Muscle layer of duodenum (tissue), 2 donors: ENCODE results near the gene PPP2R5C.

Experiments used
- H3K27ac ChIP-seq: one replicate; pipeline ENCODE4 v1.7.0; 2013; ENCODE audit warnings: mild to moderate bottlenecking, low read length
- H3K27me3 ChIP-seq: one replicate; pipeline ENCODE4 v1.7.0; 2013; ENCODE audit warnings: low read depth, mild to moderate bottlenecking, control low read depth, low read length
- H3K36me3 ChIP-seq, 2 donors: one replicate each; pipeline ENCODE4 v1.7.0; 2013; ENCODE audit warnings: low read length in 2 of 2, control low read depth in 1 of 2, mild to moderate bottlenecking in 1 of 2; ENCODE audit not compliant: insufficient read depth in 2 of 2, control insufficient read depth in 1 of 2
- H3K4me1 ChIP-seq, 2 donors: one replicate each; pipeline ENCODE4 v1.7.0; 2013; ENCODE audit warnings: low read length in 2 of 2, mild to moderate bottlenecking in 2 of 2, control low read depth in 1 of 2, moderate library complexity in 1 of 2; ENCODE audit not compliant: insufficient read depth in 2 of 2, control insufficient read depth in 1 of 2
- H3K4me3 ChIP-seq, 2 donors: one replicate each; pipeline ENCODE4 v1.7.0; 2013; ENCODE audit warnings: low read length in 2 of 2, low read depth in 1 of 2, mild to moderate bottlenecking in 1 of 2
- H3K9me3 ChIP-seq, 2 donors: one replicate each; pipeline ENCODE4 v1.7.0; 2013; ENCODE audit warnings: low read length in 2 of 2, control low read depth in 1 of 2, mild to moderate bottlenecking in 1 of 2; ENCODE audit not compliant: control insufficient read depth in 1 of 2
- donor health status: healthy.

PPP2R5C gene

DNA sequence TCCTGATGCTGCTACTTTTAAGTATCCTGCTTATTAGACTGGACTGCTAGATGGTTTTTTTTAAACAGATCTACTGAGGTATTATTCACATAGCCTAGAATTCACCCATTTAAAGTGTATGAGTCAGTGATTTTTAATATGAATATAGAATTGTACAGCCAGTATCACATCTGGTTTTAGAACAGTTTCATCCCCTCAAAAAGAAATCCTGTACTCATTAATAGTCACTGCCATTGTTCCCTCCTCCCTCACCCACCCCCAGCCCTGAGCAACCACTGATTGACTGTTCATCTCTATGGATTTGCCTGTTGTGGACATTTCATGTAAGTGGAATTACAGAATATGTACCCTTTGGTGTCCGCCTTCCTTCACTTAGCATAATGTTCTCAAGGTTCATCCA is 98.4 kb downstream of the PPP2R5C start:
- H3K9me3 ChIP-seq: no peaks in the 10 kb centered on the region
- no peaks in the 10 kb centered on the region for H3K27me3 ChIP-seq
- peaks cover 8 to 15% of the 10 kb centered on the region in 2 donors for H3K4me1 ChIP-seq
- H3K4me3 ChIP-seq: no peak overlapping the region
- peaks cover 4 to 9% of the 10 kb centered on the region in 2 donors for H3K36me3 ChIP-seq
- H3K27ac ChIP-seq: no peak overlapping the region

DNA sequence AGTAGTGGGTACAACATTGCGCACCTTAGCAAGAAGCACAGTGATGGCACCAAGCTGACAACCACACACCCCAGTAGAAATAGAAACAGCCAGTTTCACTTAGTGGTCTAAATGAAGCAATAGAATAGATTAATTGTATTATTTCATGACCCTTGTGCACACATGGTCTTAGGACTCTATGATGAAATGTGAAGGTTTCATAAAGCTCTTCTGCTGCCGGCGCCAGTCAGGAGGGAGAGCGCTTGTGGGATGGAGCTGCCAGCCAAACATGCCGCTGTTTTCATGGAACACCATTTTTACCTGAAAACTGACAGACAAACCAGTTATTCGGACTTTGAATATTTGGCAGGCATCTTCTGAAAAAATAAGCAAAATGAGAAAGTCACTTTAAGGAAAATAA is 100.0 kb downstream of the PPP2R5C start:
- Histone ChIP-seq H3K36me3 (peaks cover 4 to 9% of the 10 kb centered on the region in 2 donors), H3K27me3 (no peaks in the 10 kb centered on the region), H3K9me3 (no peaks in the 10 kb centered on the region), H3K27ac (no peak overlapping the region), H3K4me3 (no peak overlapping the region), H3K4me1 (peaks cover 3 to 4% of the 10 kb centered on the region in 2 donors)

DNA sequence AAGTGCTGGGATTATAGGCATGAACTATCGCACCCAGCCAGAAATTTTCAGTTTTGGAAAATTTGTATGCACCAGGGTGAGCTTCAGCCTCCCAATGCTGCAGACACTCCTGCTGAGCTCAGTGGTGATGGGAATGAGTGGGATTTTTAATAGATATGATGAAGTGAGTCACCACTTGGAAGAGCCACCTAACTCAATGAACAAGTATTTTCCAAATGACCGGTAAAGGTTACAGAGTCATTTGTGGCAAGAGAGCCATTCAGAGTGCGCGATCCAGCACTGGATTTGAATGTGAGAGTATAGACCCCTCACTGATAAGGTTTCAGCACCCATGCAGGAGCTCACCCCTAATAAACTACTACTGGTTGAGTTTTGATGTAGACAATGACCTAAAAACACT is 100.7 kb downstream of the PPP2R5C start:
- Histone ChIP-seq H3K9me3 (no peaks in the 10 kb centered on the region), H3K27me3 (no peaks in the 10 kb centered on the region), H3K4me3 (no peak overlapping the region), H3K36me3 (peaks cover 4 to 8% of the 10 kb centered on the region in 2 donors), H3K4me1 (peaks cover 3 to 4% of the 10 kb centered on the region in 2 donors), H3K27ac (no peak overlapping the region)

DNA sequence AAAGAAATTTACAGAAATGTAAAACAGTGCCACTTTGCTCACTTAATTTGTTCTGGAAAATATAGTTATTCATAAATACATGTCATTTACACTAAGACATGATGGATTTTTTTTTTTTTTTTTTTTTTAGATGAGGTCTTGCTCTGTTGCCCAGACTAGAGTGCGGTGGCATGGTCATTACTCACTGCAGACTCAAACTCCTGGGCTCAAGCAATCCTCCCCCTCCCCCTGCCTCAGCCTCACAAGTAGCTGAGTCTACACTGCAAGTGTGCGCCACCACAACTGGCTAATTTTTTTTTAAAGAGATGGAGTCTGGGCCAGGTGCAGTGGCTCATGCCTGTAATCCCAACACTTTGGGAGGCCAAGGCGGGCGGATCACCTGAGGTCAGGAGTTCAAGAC is 101.2 kb downstream of the PPP2R5C start:
- H3K4me1 ChIP-seq: peaks cover 2 to 4% of the 10 kb centered on the region in 2 donors
- H3K36me3 ChIP-seq: peaks cover 0 to 3% of the 10 kb centered on the region in 2 donors
- H3K4me3 ChIP-seq: no peak overlapping the region
- no peaks in the 10 kb centered on the region for H3K9me3 ChIP-seq
- no peak overlapping the region for H3K27ac ChIP-seq
- no peaks in the 10 kb centered on the region for H3K27me3 ChIP-seq

DNA sequence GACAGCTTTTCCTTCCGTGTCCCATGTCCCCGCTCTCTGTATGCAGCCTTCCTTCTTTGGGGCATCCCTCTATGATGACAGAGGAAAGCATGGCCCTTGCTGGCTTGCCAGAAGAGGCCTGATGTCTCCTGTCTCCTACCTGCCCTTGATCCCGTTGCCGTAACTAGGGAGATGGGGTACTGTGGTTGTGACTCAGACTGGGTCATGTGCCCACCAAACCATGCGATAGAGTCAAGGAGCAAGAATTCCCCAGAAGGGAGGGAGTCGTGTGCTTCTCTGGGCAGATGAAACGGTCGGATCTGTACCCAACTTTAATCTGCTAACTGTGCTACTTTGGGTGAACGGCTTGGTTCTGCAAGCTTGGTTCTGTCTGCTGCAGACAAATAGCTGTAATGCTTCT is 103.8 kb downstream of the PPP2R5C start:
- H3K27ac ChIP-seq: no peak overlapping the region
- H3K36me3 ChIP-seq: no peaks in the 10 kb centered on the region
- no peak overlapping the region for H3K4me3 ChIP-seq
- H3K27me3 ChIP-seq: no peaks in the 10 kb centered on the region
- no peaks in the 10 kb centered on the region for H3K9me3 ChIP-seq
- peaks cover 0 to 4% of the 10 kb centered on the region in 2 donors for H3K4me1 ChIP-seq

DNA sequence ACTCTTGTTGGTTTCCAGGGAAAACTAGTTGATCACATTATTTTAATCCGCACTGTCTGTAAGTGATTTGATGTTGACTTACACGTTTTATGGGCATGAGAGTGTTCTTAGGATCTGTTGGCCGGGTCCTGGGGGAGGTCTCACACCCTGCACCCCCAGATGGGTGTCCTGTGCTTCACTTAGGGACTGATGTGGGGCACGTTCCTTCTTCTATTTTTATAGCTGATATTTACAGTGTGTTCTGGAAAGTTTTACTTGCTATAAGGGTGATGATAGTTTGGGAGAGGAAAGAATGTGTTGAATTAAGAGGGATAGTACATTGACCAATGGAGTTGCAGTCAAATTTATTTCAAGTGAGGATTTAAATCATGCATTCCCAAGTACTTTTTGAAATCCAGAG is 106.3 kb downstream of the PPP2R5C start:
- H3K27me3 ChIP-seq: no peaks in the 10 kb centered on the region
- no peaks in the 10 kb centered on the region for H3K36me3 ChIP-seq
- H3K9me3 ChIP-seq: no peaks in the 10 kb centered on the region
- H3K4me1 ChIP-seq: peaks cover 0 to 2% of the 10 kb centered on the region in 2 donors
- H3K27ac ChIP-seq: no peak overlapping the region
- H3K4me3 ChIP-seq: no peak overlapping the region

DNA sequence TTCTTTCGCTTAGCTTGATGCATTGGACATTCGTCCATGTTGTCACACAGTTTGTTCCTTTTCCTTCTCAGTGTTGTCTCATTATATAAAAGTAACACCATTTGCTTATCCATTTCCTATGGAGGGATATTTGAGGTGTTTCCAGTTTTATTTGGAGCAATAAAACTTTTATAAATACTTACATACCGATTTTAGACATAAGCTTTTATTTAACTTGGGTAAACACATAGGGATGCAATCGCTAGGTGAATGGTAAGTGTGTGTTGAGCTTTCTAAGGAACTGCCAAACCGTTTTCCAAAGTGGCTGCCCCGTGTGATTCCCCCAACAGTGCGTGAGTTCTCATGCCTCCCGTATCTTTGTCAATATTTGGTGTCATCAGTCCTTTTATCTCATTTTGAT is 107.7 kb downstream of the PPP2R5C start:
- peaks cover 0 to 6% of the 10 kb centered on the region in 2 donors for H3K4me1 ChIP-seq
- no peaks in the 10 kb centered on the region for H3K9me3 ChIP-seq
- H3K27me3 ChIP-seq: no peaks in the 10 kb centered on the region
- no peak overlapping the region for H3K27ac ChIP-seq
- H3K36me3 ChIP-seq: no peaks in the 10 kb centered on the region
- no peak overlapping the region for H3K4me3 ChIP-seq

DNA sequence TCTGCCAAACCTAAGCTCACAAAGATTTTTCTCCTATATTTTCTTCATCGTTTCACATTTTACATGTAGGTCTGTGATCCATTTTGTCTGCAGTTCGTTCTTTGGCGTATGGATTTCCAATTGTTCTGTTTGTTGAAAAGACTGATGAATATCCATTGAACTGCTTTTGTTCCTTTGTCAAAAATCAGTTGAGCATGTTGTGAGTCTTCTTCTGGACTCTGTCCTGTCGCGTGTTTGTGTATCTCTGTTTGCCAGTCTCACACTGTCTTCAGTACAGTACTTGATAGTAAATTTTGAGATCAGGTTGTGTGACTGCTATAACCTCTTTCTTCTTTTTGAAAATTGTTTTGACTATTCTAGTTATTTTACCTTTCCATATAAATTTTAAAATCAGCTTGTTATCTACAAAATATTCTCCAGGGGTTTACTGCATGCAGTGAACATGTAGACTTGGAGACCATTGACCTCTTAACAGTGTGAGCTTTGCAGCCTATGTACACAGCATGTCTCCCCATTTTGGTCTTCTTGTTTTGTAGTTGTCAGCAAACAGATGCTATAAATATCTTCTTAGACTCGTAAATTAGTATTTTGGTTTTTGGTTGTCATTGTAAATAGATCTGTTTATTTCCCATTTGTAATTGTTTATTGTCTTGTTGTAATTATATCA is 108.9 kb downstream of the PPP2R5C start:
- peaks cover 3 to 6% of the 10 kb centered on the region in 2 donors for H3K4me1 ChIP-seq
- no peak overlapping the region for H3K27ac ChIP-seq
- H3K9me3 ChIP-seq: no peaks in the 10 kb centered on the region
- H3K4me3 ChIP-seq: no peak overlapping the region
- no peaks in the 10 kb centered on the region for H3K36me3 ChIP-seq
- no peaks in the 10 kb centered on the region for H3K27me3 ChIP-seq

DNA sequence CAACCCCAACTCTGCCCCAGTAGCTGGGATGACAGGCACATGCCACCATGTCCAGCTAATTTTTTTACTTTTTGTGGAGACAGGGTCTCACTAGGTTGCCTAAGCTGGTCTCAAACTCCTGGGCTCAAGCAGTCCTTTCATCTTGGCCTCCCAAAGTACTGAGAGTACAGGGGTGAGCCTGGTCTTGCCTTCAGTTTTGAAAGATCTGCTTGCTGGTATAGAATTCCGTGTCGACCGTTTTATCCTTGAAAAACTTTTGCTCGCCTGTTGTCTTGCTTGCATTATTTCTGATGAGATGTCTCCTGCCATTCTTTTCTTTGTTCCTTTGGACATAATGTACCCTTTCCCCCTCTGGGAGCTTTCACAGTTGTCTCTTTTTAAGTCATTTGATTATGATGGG is 110.8 kb downstream of the PPP2R5C start:
- H3K27ac ChIP-seq: no peak overlapping the region
- peaks cover 12 to 16% of the 10 kb centered on the region in 2 donors for H3K4me1 ChIP-seq
- no peak overlapping the region for H3K4me3 ChIP-seq
- H3K9me3 ChIP-seq: no peaks in the 10 kb centered on the region
- no peaks in the 10 kb centered on the region for H3K36me3 ChIP-seq
- H3K27me3 ChIP-seq: no peaks in the 10 kb centered on the region

DNA sequence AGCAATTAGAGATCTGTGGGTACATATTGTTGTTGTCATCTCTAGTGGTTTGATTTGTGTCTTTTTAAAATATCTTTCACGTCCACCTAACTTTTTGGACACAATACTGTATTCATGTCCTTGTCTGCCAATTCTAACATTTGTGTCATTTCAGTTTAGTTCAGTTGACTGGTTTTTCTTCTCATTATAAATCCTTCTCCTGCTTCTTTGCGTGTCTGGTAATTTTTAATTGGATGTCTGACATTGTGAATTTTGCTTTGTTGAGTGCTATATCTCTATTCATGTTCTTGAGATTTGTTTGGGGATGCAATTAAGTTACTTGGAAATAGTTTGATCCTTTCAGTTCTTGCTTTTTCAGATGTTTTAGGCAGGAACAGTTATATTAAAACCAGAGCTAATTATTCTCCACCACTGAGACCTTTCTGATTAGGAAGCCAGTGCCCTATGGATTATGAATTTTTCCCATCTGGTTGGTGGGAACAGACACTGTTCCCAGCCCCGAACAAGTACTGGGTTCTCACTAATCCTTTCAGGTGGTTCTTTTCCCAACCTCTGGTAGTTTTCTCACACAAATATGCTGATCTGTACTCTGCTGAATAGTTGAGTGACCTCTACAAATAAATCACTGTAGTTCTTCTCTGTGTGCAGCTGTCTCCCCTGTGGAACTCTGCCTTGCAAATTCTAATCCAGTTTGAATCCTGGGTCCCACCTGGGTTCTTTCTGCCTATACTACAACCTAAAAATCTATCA is 111.7 kb downstream of the PPP2R5C start:
- Histone ChIP-seq H3K27ac (no peak overlapping the region), H3K36me3 (no peaks in the 10 kb centered on the region), H3K4me1 (peaks cover 12 to 16% of the 10 kb centered on the region in 2 donors), H3K4me3 (no peak overlapping the region), H3K27me3 (no peaks in the 10 kb centered on the region), H3K9me3 (no peaks in the 10 kb centered on the region)

DNA sequence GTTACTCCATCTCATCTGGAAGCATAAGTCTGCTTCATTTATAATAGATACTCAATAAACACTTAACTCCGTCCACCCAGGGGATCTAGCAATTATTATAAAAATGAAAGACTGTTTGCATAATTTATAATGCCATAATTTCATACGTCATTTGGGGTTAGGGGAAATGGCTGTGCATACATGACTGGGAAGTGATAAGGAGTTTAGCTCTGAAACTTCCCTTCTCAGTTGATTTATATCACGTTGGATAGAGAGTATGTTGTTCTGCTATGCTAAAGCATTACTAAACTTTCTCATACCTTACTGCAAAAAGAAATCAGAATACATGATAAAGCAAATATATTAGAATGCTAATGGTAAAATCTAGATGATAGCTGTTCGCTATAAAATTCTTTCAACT is 112.5 kb downstream of the PPP2R5C start:
- Histone ChIP-seq H3K27me3 (no peaks in the 10 kb centered on the region), H3K36me3 (no peaks in the 10 kb centered on the region), H3K4me1 (peaks cover 12 to 16% of the 10 kb centered on the region in 2 donors), H3K4me3 (no peak overlapping the region), H3K27ac (no peak overlapping the region), H3K9me3 (no peaks in the 10 kb centered on the region)
